Measurements from ENCODE around the gene CACNB2.
"Not testable (repeated sequence)": the region's sequence is repeated elsewhere in the genome, so short reads cannot be mapped to it uniquely, and the experiment has no call there.

The CACNB2 gene

DNA sequence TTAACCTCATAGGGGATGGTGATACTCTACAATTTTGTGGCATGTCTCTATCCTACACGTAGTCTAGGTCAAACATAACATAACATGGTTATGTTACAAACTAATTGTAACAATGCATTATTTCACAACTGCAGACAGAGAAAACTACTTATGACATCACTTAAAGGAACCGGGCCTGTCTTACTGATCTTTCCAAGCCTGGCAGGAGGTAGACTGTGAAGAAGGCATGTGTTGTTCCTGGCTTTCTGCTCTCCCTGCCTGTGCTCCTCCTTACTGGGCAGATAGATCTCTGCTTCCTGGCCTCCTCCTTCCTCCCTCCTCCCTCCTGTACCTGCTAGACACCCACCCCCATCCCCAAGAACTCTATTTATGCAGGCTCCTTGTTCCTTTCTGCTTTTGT, 5.4 kb downstream of the CACNB2 start:
- no peak for DNase-seq (ENCODE audit: low read depth in 3 of 3)

DNA sequence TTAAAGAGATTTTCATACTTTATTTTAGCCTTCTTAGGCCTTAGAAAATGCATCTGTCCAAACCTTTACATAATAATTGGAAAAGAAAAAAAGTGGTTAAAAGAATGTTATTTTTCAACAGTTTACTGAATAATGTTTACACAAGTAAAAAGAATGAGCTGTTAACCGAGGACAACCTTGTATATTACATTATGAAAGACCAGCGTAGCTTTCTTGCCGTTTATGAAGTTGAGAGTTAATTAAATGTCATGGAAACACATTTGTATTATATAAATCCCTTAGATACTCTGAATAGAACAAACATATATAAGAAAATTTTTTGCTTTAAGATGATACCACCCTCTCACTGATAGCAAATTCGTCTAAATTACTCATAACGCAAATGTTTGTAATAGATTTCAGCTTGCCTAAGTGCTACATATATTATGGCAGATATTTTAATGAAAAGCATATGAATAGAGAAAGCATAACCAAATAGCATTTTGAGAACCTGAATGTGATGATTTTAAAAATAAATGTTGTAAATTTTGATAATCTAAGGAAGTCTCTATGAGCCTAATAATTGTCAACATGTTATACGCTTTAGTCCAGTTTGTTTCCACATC, 9.1 kb downstream of the CACNB2 start:
- no peak for DNase-seq (ENCODE audit: low read depth in 3 of 3)

DNA sequence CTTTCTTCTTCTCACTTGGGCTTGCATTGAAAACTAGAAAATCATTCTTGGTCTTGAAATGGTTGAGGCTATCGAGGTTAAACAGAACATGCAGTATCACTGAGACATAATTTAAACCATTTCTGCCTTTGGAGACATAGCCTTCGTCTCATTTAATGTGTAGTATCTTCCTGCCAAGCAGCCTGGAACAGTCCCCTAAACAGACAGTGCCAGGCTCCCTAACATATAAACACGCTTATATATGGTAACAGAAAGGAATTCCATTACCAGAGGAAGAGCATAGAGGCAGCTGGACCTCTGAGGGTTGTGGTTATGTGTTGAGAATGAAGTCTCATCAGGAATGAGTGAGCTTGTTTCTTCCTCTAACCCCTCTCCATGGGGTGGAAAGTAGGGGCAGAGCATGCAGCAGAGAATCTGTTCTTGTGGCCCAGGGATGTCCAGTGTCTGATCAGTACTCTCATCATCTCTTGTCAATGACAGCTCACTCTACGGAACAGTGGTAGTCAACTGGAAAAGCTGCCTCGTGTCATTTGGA, 11.2 kb downstream of the CACNB2 start:
- DNase-seq (ENCODE audit: low read depth in 3 of 3), result no peak

DNA sequence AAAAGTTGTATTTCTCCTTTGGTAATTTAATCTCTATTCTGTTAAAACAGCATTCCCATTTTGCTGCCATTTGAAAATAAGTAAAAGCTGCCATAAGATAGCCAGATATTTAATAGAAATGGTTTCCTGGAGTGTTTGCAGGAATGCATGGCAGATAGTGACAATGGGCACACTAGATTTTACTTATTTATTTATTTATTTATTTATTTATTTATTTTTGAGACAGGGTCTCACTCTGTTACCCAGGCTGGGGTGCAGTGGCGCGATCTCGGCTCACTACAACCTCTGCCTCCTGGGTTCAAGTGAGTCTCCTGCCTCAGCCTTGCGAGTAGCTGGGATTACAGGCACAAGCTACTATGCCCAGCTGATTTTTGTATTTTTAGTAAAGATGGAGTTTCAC, 13.2 kb downstream of the CACNB2 start:
- not testable (repeated sequence) for DNase-seq (ENCODE audit: low read depth in 3 of 3)

DNA sequence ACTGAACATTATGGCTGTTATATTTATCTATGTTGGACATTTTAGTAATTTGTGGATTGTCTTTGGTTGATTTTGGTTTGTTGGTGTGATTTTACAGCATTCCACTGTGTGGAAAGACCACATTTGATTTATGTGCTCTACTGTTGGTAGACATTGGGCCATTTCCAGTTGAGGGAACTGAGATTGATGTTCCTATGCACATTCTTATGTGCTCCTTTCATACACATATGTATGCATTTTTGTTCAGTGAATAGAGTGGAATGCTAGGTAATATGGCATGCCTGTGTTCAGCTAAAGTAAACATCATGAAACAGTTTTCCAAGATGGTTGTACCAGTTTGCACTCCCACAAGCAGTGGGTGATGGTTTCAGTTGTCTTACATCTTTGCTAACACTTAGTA, 15.1 kb downstream of the CACNB2 start:
- no peak for DNase-seq (ENCODE audit: low read depth in 3 of 3)

DNA sequence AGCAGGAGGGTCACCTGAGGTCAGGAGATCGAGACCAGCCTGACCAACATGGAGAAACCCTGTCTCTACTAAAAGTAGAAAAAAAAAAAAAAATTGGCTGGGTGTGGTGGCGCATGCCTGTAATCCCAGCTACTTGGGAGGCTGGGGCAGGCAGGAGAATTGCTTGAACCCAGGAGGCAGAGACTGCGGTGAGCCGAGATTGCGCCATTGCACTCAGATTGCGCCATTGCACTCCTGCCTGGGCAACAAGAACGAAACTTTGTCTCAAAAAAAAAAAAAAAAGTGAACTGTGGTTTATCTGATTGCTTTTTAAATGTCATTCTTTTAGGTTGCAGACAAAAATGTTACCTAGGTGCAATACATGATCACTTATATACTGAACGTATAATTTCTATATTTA, 16.6 kb downstream of the CACNB2 start:
- not testable (repeated sequence) for DNase-seq (ENCODE audit: low read depth in 3 of 3)

DNA sequence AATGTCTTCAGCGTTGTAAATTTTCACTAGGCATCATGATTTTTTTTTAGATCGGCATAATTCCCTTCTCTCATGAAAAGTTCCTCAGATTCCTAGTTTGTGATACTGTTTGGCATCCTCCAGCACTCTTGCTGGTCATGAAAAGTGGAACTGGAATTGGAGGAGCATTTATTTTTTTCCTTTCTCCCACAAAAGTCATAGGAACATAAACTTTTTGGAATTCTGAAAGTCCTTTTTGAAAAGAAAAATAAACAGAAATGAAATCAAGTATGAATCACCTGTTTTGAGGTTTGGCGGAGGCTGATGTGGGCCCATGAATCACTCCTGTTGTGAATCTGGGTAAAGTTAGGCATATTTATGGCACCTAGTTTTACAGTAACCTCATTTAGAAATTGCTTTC, 17.7 kb downstream of the CACNB2 start:
- DNase-seq (ENCODE audit: low read depth in 3 of 3), result no peak

DNA sequence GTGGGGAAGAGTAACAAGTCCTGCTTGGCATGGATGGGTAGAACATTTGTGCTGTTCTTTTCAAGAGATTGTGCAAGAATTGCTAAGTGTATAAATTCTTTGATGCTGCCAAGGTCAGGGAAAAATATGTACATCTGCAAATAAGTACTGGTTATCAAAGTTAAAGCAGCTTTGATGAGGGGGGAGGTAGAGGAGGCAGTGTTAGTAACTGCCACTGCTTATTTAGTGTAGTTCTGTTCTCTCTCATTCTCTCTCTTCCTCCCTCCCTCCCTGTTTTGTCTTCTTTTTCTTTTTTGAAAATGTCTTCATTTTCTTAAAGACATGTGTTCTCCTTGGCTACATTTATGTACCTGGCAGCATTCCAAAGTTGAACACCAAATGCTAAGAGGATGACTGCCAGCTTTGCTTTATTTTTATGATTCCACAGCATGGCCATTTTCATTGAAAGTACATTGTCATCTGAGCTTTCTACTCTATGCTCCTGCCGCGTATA, 18.6 kb downstream of the CACNB2 start:
- no peak for DNase-seq (ENCODE audit: low read depth in 3 of 3)

DNA sequence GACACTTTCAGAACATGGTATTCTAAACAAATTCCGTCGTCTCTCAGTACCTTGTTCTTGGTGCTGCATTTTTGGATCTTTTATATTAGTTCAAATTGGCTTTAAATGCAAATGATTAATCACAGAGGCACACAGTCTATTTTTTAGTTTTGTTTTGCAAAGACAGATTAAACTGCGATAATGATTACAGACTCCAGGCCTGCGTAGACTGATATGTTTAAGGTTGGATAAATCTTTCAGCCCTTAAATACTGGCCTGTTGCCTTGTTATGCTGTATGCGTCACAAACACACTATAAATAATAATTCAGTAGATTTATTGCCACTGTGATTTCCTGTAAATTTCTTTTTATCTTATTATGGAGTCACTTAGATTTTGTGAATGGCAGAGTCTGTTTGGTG, 19.3 kb downstream of the CACNB2 start:
- no peak for DNase-seq (ENCODE audit: low read depth in 3 of 3)

DNA sequence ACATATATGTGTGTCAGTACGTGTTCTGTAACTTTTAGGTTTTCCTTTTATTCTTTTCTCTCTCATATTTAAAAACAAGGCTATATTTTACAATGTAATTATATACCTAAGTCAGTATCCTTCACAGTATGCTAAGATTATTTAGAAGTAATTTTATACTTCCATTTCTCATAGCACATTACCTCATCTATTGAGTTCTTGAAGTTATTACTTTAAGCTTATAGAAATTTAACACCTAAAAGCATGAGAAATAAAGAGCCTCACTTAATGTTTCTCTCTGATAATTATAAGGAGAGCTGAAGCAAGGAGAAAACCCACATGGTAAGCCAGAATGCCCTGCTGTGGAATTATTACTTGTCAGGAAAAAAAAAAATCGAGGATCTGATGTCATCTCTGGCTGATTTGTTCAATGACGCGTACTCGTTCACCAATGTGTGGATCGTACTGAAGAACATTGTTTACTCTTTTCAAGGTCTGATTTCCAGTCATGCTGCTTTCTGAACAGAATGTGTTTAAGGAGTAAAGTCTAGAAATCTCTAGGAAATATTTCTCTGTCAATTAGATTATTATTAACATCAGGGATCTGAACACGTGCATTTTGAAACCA, 21.9 kb downstream of the CACNB2 start:
- DNase-seq (ENCODE audit: low read depth in 3 of 3), result no peak

DNA sequence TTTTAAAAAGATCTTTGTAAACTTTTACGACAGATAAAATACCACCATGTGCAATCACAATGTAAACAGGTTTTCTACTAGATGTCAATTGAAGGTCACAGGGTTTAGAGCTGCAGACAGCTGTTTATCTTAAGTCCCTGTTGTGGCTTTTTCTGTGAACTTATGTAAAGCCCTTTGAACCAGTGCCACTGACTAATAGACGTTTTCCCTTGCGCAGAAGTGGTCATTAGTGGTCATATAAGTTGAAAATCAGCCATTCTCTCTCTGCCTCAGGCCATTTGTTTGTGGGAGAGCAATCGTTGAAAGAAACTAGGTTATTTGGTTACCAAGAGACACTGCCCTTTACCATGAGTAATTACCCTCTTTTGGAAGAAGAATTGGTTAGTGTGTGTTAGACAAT, 23.9 kb downstream of the CACNB2 start:
- no peak for DNase-seq (ENCODE audit: low read depth in 3 of 3)

DNA sequence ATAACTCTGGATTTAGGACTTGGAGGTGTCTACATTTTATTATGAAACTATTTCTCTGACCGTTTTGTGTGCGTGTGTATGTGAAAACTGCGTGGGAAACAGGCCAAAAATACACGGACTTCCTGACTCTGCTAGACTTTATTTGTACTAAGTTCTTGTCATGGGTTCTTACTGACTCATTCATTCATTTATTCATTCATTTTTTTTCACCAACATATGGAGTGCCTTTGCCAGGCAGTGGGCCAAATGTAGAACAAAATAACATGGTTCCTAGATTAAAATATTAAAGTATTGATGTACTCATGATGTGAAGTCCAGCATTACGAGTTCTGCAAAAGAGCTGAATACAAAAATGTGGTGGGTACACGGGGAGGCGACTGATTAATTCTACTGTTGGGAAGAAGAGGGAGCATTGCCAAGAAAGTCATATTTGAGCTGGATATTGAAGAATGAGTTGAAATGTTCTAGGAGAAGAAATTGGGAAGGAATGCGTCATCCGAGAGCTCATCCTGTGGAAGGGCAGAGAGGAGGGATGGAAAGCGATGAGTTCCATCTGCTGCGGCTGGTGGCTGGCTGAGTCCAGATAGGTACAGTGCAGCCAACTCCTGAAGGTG, 24.6 kb downstream of the CACNB2 start:
- no peak for DNase-seq (ENCODE audit: low read depth in 3 of 3)

DNA sequence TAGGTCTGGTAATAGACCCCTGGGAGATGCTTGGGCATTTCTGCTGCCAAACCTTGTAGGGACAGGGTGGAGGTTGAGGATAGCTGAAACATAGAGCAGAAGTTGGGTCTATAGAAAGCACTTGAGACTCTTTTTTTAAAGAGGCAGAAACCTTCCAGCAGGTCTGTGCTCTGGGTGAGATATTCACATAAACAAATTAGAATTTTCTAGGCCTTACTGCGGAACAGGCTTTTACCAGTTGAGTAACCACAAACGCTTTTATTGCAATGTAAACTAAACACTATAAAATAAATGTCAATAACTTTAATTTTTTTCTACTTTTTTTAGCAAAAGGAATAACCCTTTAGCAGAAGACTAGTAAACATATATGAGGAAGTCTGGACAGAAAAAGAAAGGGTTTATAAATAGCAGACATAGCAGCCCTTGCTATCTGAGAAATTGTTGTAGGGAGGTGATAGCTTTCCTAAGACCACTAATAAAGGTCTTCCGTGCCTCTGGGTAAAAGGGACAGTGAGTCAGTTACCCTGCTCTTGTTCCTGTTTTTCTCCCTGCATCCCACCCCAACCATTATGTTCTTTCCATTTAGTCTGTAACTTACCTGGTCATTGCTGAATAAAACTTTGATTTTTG, 38.7 kb downstream of the CACNB2 start:
- DNase-seq (ENCODE audit: low read depth in 3 of 3), result no peak

DNA sequence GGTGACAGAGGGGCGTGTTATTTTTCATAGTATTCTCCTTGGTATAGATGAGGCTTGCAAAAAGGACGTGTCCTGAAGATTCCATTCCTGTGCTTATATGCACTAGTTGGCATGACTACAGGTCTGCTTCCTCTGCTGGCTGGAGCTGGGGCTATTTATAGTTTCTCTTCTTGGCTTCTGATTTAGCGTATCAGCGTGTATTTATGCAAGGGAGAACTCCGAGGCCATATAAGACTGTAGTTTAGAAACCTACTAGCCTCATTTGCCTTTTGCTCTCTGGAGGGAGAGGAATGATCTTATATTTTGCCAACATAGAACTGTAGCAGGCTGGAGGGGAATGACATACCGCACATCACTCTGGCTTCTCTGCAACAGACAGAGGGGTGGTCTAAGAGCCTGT, 39.7 kb downstream of the CACNB2 start:
- DNase-seq (ENCODE audit: low read depth in 3 of 3), result no peak

DNA sequence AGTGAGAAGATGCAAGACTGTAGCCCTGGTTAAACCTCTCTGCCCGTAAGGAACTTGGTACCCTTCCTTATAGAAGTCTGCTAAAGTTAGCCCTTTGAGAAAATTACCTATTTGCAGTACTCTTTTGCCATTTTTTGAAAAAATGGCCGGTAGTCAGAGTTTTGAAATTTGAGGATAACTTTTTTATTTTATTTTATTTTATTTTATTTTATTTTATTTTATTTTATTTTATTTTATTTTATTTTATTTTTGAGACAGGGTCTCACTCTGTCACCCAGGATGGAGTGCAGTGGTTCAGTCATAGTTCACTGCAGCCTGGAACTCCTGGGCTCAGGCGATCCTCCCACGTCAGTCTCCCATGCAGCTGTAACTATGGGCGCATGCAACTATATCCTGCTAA, 41.2 kb downstream of the CACNB2 start:
- DNase-seq (ENCODE audit: low read depth in 3 of 3), result not testable (repeated sequence)

DNA sequence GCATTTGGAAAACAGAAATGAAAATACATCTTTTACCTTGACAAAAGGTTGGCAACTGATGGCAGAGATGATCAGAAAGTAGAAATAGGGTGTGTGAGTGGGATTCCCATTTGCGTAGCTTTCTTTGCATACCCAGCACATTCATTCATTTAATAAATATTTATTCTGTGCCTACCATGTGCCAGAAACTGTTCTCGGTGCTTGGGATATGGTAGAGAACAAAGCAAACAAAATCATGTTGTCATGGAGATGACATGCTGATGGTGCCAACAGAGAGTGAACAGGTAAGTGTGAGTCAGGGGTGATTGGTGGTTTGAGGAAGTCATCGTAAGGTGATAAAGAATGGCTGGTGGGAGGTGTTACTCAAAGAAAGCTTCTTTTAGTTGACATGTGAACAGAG, 45.4 kb downstream of the CACNB2 start:
- DNase-seq (ENCODE audit: low read depth in 3 of 3), result no peak

DNA sequence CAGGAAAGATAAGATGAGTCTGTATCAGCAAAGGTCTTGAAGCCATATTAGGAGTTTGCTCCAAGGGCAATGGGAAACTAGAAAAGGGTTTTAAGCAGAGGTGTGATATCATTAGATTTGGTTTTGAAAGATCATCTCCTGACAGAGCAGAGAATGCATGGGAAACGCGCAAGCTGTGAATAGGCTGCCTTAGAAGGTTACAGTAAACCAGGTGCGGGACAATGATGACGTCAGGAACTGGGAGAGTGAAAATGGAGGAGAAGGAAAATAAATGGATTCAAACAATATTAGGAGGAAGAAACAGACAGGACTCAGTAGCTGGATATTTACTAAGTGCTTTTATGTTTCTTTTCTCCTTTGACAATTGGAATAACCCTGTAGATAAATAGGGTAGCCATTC, 50.6 kb downstream of the CACNB2 start:
- no peak for DNase-seq (ENCODE audit: low read depth in 3 of 3)

DNA sequence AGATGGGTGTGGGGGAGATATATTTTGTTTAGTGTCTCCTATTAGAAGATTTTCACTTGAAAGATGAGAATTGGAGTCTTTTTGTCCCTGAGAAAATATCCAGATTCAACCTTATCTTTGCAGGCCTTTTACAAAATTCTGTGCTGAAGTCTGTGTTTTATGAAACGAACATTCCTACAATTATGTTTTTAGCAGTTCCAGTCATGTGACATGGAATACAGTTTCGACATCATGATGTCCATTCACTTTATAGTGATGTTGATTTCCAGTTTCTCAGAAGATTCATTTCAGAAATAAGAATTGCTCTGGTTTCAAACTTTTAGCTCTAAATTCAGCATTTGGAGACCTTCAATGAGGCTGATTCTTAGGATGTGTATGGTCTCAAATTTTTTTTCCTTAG, 54.4 kb downstream of the CACNB2 start:
- no peak for DNase-seq (ENCODE audit: low read depth in 3 of 3)

DNA sequence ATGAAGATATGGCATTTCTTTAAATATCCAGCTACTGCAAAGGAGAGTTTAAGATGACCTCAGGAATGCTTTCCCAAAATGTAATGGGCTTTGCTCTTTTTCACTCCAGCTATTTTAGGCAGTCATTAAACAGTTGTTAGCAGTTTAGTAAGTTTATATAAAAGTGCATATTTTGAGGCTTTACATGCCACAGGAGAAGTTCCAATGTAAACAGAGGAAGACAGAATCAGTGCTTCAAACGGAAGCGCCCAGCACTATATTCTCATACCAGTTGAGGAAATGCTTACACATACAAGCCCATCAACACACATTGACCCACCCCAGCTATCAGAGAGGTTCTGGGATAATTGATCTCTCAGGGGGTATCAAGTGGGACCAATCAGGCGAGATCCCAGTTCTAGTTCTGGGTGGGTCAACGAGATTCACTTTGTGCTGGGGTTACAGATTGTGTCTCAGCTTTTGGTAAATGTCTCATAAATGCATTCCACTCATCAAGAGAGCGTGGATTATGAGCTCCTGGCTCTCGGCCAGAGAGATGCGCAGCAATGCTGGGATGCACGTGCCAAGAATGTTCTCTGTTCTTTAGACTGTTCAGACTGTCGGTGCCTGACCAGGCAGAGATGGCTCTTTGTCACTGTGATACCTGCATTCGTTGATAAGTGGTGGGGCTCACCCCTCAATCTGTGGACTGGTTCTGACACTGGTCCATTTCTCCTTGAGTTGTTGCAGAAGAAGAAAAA, 55.0 kb downstream of the CACNB2 start:
- no peak for DNase-seq (ENCODE audit: low read depth in 3 of 3)

DNA sequence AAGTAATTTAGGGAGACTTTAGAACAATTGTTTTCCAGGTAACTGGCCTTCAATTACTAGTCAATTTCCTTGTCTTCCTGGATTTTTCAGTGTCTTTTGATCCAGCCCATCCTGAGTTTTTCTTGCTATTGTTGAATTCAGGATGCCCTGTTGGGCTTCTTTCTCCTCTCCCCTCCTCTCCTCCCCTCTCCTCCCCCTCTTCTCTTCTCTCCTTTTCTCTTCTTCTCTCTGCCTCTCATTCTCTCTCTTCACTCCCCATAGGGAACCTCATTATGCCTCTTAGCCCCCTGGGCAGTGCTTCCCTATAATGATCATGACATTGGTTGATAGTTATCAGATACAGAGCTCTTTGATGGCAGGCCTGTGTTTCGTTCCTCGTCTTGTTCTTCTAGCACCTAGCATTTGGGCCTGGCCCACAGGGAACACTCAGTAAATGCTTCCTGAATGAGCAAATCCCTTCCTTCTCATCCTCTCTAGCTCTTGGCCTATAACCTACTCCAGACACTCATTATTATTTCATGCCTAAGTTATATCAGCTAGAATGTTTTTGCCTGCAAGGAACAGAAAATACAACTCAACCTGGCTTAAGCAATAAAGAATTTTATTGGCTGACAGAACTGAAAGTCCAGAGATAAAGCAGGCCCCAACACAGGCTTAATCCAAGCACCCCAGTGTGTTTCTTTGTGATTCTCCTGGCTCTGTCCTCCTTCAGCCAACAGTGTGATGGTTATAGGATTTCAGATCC, 56.8 kb downstream of the CACNB2 start:
- no peak for DNase-seq (ENCODE audit: low read depth in 3 of 3)

DNA sequence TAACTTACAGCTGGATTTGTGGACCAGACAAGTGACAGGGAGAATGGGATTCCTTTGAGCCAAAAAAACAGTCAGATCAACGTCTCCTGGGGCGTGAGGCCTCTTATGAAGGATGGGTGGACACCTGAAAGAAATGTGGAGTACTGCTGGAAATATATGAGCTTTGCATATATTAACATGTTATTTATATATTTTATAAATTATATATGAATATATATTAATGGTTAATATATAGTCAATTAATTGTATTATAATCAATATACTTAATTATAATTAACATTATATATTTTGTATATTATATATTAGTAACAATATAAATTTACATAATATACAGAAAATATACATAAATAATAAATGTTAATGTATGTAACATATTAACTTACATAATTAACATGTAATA, 57.5 kb downstream of the CACNB2 start:
- no peak for DNase-seq (ENCODE audit: low read depth in 3 of 3)
